ENCODE measurements around the gene HELZ. TPM values are rescaled to one million over a fixed set of nuclear protein-coding genes. Genes with fewer than 3 reads are reported as not detected.

Gene HELZ
- total RNA-seq, 1 donor: 46.5 TPM

GRCh38 chr17:67227488-67227887 is 17.5 kb downstream of the HELZ start:
- H3K4me3 ChIP-seq (ENCODE audit: low read depth, low read length): no peak overlapping the region
- peak; percentile 73 for DNase-seq (ENCODE audit: low read depth)
- TF ChIP-seq CTCF (IDR thresholded peaks at IDR 0.05; ENCODE audit: insufficient read depth, low read length): no peak

GRCh38 chr17:67225316-67225715 is 19.7 kb downstream of the HELZ start:
- DNase-seq (ENCODE audit: low read depth): no peak
- no peak for TF ChIP-seq CTCF (IDR thresholded peaks at IDR 0.05; ENCODE audit: insufficient read depth, low read length)
- no peak overlapping the region for H3K4me3 ChIP-seq (ENCODE audit: low read depth, low read length)

GRCh38 chr17:67224736-67225135 is 20.3 kb downstream of the HELZ start:
- no peak for DNase-seq (ENCODE audit: low read depth)
- H3K4me3 ChIP-seq (ENCODE audit: low read depth, low read length): no peak overlapping the region
- no peak for TF ChIP-seq CTCF (IDR thresholded peaks at IDR 0.05; ENCODE audit: insufficient read depth, low read length)

- TF ChIP-seq CTCF (IDR thresholded peaks at IDR 0.05; ENCODE audit: insufficient read depth, low read length): no peak
- DNase-seq (ENCODE audit: low read depth): no peak
- no peak overlapping the region for H3K4me3 ChIP-seq (ENCODE audit: low read depth, low read length)
Observed at GRCh38 chr17:67223924-67224323, 21.1 kb downstream of the HELZ start.

GRCh38 chr17:67221062-67221998 is 23.7 kb downstream of the HELZ start:
- no peak overlapping the region for H3K4me3 ChIP-seq (ENCODE audit: low read depth, low read length)
- peak; percentile 50 for DNase-seq (ENCODE audit: low read depth)
- peak; percentile 43 for TF ChIP-seq CTCF (IDR thresholded peaks at IDR 0.05; ENCODE audit: insufficient read depth, low read length)

- TF ChIP-seq CTCF (IDR thresholded peaks at IDR 0.05; ENCODE audit: insufficient read depth, low read length): no peak
- H3K4me3 ChIP-seq (ENCODE audit: low read depth, low read length): no peak overlapping the region
- DNase-seq (ENCODE audit: low read depth): peak; percentile 44
Observed at GRCh38 chr17:67218385-67218950, 26.5 kb downstream of the HELZ start.
